Testis (tissue), 2 donors: Measurements from ENCODE around the gene PREPL.

Experiments
- POLR2A ChIP-seq: fragments of 450-650 bp; IDR thresholded peaks from one replicate; pipeline ENCODE4 v1.6.1; 2017; ENCODE audit warnings: antibody characterized with exemption, mild to moderate bottlenecking, moderate library complexity
- TF ChIP-seq, protein P1 (sequence below), 3 experiments: fragments of 450-650 bp in 2 of 3; fragments of 200-600 bp in 1 of 3; sonication (generic) in 1 of 3; IDR thresholded peaks; one replicate each; pipeline ENCODE4 v1.5.1; 2016 to 2019; ENCODE audit warnings: antibody characterized with exemption in 3 of 3, mild to moderate bottlenecking in 2 of 3, moderate library complexity in 1 of 3

DNA sequence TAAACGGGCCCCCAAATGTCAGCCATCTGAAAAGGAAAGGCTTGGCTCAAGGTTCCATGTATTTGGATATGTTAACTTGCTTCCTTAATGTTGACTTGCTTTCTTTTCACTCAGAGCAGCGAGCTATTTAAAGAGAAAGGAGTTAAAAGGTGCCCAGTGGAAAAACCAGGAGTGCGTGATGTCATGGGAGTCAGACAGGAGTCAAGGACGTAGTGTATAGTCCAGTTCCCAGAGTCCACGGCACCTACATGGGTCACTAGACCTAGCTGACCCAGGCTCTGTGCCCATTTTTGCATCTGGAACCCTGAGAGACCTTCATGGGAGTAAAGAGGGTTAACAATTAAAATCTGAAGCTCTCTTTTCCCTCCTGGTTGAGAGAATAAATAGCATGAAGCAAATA, 66.2 kb downstream of the PREPL start:
- TF ChIP-seq, protein P1, sequence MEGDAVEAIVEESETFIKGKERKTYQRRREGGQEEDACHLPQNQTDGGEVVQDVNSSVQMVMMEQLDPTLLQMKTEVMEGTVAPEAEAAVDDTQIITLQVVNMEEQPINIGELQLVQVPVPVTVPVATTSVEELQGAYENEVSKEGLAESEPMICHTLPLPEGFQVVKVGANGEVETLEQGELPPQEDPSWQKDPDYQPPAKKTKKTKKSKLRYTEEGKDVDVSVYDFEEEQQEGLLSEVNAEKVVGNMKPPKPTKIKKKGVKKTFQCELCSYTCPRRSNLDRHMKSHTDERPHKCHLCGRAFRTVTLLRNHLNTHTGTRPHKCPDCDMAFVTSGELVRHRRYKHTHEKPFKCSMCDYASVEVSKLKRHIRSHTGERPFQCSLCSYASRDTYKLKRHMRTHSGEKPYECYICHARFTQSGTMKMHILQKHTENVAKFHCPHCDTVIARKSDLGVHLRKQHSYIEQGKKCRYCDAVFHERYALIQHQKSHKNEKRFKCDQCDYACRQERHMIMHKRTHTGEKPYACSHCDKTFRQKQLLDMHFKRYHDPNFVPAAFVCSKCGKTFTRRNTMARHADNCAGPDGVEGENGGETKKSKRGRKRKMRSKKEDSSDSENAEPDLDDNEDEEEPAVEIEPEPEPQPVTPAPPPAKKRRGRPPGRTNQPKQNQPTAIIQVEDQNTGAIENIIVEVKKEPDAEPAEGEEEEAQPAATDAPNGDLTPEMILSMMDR (IDR thresholded peaks at IDR 0.05): no peak
- TF ChIP-seq POLR2A: no peak
